ENCODE measurements around the gene SYNRG.

SYNRG gene

DNA sequence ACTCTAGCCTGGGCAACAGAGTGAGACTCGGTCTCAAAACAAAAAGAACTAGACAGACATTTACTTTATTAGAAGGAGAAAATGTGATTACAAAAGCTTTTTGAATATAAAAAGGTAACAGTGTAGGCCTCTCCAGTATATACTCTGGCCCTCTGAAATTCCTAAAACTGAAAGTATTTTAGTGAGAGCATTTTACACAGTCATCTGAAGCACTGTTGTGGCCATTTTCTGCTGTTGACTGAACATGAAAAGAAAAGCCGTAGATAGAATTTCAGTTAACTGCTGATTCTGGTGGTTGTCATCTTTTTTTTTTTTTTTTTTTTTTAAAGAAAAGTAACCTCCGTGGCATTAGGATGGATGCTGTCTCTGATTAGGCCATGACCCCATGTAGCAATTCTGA, 103.9 kb downstream of the SYNRG start:
- no peak for DNase-seq (ENCODE audit: low read depth in 2 of 2, low spot score in 1 of 2)

DNA sequence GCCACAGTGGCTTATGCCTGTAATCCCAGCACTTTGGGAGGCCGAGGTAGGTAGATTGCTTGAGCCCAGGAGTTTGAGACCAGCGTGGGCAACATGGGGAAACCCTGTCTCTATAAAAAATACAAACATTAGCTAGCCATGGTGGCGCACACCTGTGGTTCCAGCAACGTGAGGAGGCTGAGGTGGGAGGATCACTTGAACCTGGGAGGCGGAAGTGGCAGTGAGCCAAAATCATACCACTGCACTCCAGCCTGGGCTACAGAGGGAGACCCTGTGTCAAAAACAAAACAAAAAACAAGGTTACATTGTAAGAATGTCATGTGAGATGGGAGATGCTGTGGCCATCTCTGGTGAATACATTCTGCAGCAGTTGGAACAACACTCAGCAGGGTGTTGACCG, 106.1 kb downstream of the SYNRG start:
- DNase-seq (ENCODE audit: low read depth in 2 of 2, low spot score in 1 of 2): no peak

DNA sequence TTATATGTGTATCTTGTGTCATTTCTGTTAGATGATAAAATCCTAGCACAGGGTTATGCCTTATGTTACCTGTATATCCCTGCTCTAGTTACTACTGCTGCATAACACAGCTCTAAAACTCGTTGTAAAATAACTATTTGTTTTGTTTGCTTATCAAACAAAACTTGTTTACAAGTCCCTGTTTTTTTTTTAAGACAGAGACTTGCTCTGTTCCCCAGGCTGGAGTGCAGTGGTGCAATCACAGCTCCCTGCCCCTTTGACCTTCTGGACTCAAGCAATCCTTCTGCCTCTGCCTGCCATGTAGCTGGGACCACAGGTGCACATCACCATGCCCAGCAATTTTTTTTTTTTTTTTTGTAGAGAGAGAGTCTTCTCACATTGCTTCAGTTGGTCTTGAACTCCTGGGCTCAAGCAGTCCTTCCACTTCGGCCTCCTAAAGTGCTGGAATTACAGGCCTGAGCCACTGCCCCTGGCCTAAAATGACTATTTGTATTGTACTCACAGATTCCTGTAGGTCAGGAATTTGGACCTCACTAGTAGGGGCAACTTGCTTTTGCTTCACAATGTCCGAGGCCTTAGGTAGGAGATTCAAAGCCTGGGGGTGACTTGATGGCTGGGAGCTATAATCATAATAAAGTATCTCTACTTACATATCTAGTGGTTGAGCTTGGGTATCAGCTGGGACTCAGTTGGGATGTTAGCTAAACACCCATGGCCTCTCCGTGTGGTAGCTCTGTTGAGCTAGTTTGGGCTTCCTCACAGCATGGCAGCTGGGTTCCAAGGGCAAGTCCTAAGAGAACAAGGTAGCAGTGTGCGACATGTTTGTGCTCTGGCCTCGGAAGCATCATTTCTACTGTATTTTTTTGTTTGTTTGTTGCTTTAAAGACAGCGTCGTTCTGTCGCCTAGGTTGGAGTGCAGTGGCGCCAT, 106.9 kb downstream of the SYNRG start:
- DNase-seq (ENCODE audit: low read depth in 2 of 2, low spot score in 1 of 2): no peak

DNA sequence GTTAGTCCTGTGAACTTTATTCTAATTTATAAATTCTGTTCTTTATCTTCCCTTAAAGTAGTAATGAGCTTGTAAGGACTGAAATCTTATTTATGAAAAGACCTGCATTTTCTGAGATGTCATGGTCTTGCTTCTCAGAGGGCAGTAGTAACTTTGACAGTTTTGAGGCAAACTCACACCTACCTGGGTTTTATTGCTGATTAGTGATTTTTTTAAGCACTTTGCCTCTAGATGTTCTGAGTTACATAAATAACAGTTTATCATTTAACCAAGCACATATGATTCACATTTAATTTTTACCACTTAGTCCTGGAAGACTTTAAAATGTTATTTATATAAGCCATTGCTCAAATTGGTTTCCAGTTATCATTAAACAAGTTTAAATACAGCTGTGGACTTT, 108.8 kb downstream of the SYNRG start:
- DNase-seq (ENCODE audit: low read depth in 2 of 2, low spot score in 1 of 2): no peak

DNA sequence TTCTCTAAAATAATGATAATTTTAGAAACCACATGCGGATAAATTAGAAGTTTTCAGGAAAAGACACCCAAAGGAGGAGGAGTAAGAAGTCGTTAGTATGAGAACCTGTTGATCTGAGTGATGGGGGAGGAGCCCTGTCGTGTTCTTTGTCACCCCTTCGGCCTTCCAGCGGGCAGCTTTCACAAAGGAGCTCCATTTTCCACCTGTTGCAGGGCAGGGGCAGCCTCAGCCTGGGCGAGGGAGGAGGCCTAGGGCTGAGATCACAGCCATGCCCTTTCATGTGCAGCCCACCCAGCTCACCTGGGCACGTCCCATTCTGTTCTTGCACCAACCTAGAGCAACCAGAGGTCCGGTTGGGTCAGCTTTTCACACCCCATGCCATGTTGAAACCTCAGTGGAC, 114.2 kb downstream of the SYNRG start:
- no peak for DNase-seq (ENCODE audit: low read depth in 2 of 2, low spot score in 1 of 2)

DNA sequence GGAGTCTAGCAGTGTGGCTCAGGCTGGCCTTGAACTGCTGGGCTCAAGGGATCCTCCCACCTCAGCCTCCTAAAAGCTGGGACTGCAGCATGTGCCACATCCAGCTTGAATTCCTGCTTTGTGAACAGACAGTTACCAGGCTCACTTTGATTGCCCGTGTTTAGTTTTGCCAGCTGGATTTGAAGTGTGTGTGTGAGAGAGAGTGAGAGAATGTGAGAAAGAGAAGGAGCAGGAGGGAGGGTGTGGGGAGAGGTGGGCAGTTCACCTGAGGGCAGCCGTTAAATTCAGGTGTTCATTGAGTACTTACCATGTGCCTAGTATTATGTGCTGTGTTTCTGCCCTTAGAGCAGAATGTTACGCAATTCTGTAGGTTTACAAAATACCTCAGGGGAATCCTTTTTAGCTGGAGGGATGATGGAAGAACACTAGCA, 114.8 kb downstream of the SYNRG start:
- DNase-seq (ENCODE audit: low read depth in 2 of 2, low spot score in 1 of 2): no peak

DNA sequence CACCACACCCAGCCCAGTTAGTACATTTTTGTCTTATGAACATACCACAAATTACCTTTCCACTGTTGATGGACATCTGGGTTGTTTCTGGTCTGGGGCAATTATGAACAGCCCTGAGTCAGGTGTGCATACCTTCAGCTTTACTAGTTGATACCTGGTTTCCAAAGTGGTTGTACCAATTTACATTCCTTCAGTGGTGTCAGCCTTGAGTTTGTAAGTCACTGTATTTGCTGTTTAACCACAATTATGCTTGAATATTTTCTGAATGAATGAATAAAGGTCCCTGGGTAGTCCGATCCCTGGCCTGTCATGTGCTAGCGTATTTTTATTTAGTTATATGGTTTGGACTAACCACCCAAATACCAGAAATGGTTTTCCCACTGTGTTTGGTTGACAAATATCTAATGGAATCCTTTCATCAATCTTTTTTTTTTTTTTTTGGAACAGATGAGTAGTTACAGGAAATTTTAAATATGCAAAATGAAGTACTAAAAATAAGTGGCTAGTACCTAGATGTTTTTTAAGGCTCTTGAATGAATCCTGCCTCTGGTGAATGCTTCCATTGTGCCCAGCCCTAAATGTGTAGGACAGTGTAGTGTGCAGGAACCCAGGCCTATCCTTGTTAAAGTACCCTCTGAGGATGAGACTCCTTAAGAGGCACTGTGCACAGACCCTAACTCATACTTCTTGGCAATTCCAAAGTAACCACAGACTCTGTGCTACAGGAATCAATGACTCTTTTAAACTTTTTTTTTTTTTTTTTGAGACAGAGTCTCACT, 115.8 kb downstream of the SYNRG start:
- no peak for DNase-seq (ENCODE audit: low read depth in 2 of 2, low spot score in 1 of 2)

DNA sequence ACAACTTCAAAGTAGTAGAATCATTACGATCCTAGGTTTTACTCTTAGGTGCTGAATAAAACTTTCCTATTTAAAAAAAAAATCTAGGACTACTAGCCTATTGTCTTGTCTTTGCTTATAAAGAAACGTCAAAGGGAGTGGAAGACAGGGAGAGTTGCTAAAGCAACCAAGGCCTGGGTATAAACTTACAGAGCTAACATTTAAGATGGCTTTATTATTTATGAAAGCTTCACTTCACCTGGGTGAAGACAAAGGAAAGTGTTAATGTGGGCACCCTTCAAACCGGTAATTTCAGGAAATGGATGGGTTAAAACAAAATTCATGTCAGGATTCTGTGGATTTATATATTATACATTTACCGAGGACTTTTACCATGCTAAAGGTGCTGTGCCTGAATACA, 117.1 kb downstream of the SYNRG start:
- no peak for DNase-seq (ENCODE audit: low read depth in 2 of 2, low spot score in 1 of 2)

DNA sequence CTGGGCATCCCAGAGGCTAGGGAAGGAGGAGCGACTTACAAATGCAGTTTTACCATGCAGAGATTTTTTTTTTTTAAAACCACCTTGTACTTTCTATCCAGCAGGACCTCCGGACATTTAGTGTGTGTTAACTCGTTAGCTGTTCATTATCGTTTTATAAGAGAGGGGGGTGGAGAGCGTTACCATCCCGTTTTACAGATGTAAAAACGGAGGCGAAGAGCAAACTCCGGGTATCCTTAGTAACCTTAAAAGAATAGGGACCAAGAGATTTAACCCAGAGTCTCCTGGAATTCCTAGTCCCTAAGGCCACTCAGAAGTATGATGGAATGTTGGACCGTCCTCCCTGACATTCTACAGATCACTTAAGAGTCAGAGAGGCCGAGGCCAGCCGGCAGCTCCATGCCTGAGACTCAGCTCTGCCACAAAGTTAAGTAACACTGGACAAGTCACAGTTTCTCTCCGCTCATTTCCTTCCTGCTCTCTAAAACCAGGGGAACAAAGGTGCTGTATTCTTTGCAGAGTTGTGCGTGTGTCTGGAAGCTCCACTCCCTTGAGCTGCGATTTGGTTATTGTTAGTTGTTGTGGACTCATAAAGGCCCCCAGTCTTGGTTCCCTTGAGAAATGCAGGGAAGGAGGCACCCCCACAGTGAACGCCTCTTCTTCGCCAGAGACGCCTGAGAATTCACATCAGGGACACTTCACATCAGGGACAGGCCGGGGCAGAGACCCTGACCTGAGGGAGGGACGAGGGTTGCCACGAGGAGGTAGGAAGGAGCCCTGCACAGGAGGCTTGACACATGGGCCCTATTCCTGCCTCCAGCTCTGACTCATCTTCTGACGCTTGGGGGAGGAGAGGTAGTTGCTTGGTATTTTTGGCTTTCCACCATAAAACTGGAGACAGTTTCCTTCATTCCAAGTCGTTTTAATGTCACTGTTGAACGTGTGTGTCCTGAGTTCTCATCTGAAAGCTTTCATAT, 118.3 kb downstream of the SYNRG start:
- DNase-seq (ENCODE audit: low read depth in 2 of 2, low spot score in 1 of 2): no peak

DNA sequence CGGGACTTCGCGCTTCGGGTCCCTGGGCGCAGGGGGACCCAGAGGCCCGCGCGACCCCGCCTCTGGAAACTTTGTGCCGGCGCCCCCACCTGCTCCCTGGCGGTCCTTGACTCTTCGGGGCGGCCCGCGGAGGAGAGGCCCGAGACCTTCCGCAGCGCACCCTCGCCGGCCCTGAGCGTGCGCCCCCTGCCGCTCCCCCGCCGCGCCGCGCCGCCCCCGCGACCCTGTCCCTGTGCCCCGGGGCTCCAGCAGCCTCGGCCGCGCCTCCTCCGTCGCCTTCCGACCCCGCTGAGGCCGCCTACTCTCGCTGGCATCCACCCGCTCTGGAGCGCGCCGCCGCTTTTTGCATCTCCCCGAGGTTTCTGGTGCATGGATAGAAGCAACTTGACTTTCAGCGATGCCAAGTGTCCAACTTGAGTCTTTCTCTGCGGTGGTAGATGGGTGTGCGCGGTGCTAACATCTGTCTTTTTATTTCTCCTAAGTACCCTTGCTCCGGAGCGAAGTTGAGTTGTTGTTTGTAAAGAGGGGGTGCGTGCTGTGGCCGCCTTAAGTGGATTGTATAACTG, 119.1 kb downstream of the SYNRG start:
- peak; percentile 54 for DNase-seq (ENCODE audit: low read depth in 2 of 2, low spot score in 1 of 2)

DNA sequence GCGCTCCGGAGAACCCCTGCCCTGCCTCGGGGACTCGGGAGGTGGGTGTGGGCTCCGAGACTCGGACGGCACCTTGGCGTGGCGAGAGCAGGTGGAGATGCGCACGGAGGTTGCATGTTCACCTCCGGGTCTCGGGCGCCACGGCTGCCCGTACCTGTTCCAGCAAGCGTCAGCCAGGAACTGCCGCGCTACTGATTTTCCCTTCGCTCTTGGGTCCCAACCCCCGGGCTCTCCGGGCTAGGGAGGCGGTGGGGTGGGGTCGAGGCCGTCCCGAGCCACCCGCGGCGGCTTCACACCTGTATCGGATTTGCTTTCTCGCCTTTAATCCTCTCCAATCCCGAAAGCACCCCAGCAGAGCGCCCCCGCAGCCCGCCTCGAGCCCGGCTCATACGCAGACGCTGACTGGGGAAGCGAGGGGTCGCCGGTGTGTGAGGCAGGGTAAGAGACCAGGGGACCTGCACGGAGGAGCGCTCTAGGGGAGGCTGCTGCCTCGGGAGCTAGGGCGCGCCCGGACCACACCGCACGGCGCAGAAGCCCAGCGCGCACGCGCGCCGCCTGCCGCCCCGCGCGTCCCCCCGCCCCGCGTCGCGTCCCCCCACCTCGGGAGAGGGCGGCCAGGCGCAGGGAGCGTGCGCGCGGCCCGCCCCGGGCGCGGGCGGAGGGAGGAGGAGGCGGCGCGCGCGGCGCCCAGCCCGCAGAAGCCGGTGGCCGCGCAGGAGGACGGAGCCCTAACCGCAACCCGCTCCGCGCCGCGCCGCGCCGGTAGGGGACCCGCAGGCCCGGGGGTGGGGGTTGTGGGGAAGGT, 119.8 kb downstream of the SYNRG start, which contains the start of gene DUSP14:
TSS of gene DUSP14 (plus strand) at position 695 of the 805 bp plus-strand sequence. CDS start 22,382 bp downstream, outside the sequence.
- DNase-seq (ENCODE audit: low read depth in 2 of 2, low spot score in 1 of 2): peak; percentile 50 to 58

DNA sequence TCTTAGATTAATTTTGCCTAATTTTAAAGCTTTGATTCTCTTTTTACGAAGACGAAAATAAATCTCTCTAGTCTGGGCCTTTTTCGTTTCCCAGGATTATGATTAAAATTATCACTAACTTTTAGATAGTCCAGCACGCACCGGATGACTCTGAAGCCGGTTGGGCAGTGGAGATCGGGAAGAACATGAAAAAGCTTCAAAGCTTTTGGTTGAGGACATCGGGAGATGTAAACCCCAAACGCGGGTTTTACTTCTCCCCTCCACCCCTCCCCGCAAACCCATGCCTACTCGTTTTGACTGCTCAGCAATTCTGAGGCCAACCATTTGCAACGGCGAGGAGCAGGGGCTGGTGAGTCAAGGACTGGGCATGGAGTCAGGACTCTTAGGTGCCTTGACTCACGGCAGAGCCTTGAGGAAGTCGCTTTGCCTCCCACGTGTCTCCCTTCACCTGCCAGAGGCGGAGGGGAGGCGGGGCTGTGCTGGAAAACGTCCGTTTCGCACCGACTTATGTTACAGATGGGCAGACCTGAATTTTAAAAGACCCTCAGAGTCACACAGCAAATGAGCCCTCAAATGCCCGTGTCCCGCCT, 120.5 kb downstream of the SYNRG start:
- peak; percentile 40 to 47 for DNase-seq (ENCODE audit: low read depth in 2 of 2, low spot score in 1 of 2)

DNA sequence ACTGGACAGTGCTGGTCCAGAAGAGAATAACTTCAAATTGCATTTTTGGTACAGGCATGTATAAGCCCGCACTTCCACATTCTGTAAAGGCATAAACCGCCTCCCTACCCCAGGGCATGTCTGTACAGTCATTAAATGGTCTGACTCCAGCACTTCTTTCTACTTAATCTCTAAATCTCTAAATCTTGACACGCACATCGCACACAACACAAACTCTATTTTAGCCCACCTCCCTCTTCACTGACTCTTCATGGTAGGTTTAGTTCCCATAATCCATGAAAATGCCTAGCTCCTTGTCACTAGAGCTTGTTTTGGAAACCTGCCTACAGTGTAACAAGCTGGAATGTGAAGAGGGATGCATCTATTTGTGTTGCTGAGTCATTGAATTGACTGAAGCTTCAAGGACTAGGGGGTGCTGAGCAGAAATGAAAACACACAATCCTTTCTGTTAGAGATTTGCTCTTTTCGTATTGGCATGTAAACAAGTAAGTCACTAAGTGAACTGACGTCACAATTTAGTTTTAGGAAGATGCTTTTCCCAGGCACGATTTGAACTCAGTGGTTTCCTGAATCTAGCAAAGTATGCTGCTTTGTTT, 121.1 kb downstream of the SYNRG start:
- DNase-seq (ENCODE audit: low read depth in 2 of 2, low spot score in 1 of 2): no peak

DNA sequence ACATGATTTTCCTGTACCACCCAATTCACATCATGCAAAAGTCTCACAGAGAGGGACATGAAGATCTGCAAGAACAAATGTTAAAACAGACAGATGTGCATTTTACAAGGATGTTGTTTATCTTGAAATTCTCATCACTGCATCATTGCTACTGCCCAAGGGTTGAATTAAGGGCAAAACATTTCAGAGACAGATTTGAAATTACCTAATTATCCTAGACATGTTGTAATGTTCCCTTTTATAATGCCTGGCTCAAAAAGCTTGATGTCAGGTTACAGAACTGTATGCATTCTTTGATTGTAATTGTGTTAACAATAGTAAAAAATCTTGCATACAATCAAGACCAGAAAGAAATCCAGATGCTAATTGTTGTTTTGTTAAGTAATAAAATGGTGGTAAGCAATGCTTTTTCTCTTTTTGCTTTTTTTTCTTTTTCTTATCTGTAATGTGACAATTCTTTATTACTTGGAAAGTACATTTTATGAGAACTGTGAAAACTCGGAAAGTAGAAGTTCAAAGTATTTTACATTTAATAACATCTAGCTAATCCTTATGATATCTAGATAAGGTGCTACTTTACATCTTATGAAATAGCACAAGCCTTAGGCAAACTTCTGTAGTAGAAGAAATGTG, 123.2 kb downstream of the SYNRG start:
- no peak for DNase-seq (ENCODE audit: low read depth in 2 of 2, low spot score in 1 of 2)

DNA sequence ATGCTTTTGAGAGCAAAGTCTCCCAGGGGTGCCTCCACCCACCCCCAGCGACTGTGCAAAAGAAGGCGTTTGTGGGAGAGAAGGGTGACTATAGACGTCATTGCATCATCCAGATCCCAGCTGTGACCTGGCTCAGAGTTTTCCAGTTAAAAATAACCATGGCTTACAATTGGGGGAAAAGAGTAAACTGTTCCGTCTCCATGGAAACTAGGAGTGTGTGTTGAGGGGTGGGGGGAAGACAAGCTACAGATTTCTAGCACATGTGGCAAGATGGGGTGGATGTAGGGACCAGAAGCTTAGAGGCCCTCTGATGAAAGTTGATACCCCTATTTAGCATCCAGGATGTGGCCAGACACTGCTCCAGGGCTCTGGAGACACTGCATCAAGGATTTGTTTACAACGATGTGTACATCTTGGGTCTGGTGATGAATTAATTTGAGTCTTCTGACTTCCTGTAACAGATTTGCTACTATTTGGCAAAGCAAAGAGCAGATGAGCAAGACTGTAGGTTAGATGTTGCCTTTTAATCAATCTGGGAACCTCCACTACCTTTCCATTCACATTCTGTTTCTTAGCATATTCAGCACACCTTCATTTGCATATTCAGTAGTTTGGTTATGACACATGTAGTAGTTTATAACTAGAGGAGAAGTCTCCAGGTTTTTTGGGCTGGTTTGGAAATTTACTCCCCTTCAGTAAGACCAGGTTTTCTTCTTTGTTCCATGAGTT, 125.7 kb downstream of the SYNRG start:
- DNase-seq (ENCODE audit: low read depth in 2 of 2, low spot score in 1 of 2): no peak

DNA sequence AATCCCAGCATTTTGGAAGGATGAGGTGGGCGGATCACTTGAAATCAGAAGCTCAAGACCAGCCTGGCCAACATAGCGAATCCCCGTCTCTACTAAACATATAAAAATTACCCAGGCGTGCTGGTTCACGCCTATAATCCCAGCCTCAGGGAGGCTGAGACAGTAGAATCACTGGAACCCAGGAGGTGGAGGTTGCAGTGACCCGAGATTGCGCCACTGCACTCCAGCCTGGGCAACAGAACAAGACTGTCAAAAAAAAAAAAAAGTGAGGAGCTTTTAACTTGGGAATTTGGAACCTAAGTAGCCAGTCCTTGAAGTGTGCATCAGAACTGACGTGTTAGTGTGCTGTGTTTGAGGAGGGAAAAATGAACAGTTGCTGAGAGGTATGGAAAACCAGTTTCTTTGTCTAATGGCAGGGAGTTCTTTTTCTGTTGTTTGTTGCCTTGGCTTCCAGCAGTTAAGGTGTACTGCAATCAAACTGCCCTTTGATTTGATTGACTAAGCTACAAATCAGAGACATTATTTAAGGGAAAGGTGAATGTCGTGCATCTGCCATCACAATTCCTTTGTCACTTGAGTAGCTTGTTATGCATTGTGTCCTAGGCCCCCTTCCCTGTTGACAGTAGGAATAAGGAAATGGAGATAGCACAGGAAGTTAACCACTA, 128.1 kb downstream of the SYNRG start:
- no peak for DNase-seq (ENCODE audit: low read depth in 2 of 2, low spot score in 1 of 2)

DNA sequence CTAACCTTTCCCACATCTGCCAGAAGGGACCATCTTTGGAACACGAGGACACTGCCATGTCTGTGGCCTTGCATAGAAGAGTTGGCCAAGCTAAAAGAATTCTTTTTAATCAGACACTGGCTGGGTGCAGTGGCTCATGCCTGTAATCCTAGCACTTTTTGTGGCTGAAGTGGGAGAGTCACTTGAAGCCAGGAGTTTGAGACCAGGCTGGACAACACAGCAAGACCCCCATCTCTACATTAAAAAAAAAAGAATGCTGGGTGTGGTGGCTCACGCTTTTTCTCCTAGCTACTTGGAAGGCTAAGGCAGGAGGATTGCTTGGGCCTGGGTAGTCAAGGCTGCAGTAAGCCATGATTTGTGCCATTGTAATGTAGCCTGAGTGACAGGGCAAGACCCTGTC, 128.8 kb downstream of the SYNRG start:
- no peak for DNase-seq (ENCODE audit: low read depth in 2 of 2, low spot score in 1 of 2)
